WTC11 (cell line): ENCODE results near the gene ALOX15B. TPM values are rescaled to one million over a fixed set of nuclear protein-coding genes. Genes with fewer than 3 reads are reported as not detected.
A peak's percentile ranks its signal among the peaks of the same experiment; 100 is the strongest.
"Not testable (repeated sequence)": the region's sequence is repeated elsewhere in the genome, so short reads cannot be mapped to it uniquely, and the experiment has no call there.

Source experiments
- ATAC-seq: fragments of 200-7000 bp; cut with Tn5 transposase; 2 replicates; pipeline ENCODE4 v1.10.0; 2021; ENCODE audit warnings: mild to moderate bottlenecking, moderate library complexity
- CTCF ChIA-PET: fragments of 300-600 bp; sonication (Branson Sonifier 250); formaldehyde crosslinking; loops from one replicate; lab custom pipeline; 2021; ENCODE audit warnings: antibody characterized with exemption; lab: Charles Lee
- POLR2A ChIA-PET: fragments of 350-600 bp; sonication (Branson Sonifier 250); formaldehyde crosslinking; loops from one replicate; lab custom pipeline; 2021; ENCODE audit warnings: antibody characterized with exemption; lab: Charles Lee
- DNase-seq: peaks from one replicate; pipeline ENCODE4 v3.0.0; 2021; ENCODE audit warnings: low spot score
- H3K27ac Mint-ChIP-seq: 2 replicates; pipeline ENCODE4 v1.8.0; 2021; ENCODE audit warnings: mixed read lengths
- H3K27me3 Mint-ChIP-seq: 2 replicates; pipeline ENCODE4 v1.8.0; 2021; ENCODE audit warnings: low read depth, mild to moderate bottlenecking, moderate library complexity, mixed read lengths
- H3K36me3 Mint-ChIP-seq: 2 replicates; pipeline ENCODE4 v1.8.0; 2021; ENCODE audit warnings: mixed read lengths
- H3K4me1 Mint-ChIP-seq: 2 replicates; pipeline ENCODE4 v1.8.0; 2022; ENCODE audit warnings: mixed read lengths
- H3K4me3 Mint-ChIP-seq: 2 replicates; pipeline ENCODE4 v1.8.0; 2021; ENCODE audit warnings: mild to moderate bottlenecking, moderate library complexity, mixed read lengths
- H3K9me3 Mint-ChIP-seq: 2 replicates; pipeline ENCODE4 v1.8.0; 2021; ENCODE audit warnings: mixed read lengths
- ATF1 ChIP-seq: sonication (generic); formaldehyde crosslinking; IDR thresholded peaks from 2 replicates; pipeline ENCODE4 v1.8.1; 2023; ENCODE audit warnings: mild to moderate bottlenecking, moderate library complexity, missing genetic modification reagents
- ATF3 ChIP-seq: sonication (generic); formaldehyde crosslinking; conservative IDR thresholded peaks from 2 replicates; pipeline ENCODE4 v1.8.1; 2022; ENCODE audit warnings: mild to moderate bottlenecking, missing genetic modification reagents
- CREB1 ChIP-seq: sonication (generic); formaldehyde crosslinking; IDR thresholded peaks from 2 replicates; pipeline ENCODE4 v1.8.0; 2023; ENCODE audit warnings: mild to moderate bottlenecking, missing genetic modification reagents
- ELF4 ChIP-seq: sonication (generic); formaldehyde crosslinking; IDR thresholded peaks from 2 replicates; pipeline ENCODE4 v1.8.1; 2022; ENCODE audit warnings: low read depth, mild to moderate bottlenecking, moderate library complexity, missing genetic modification reagents
- GABPB1 ChIP-seq: sonication (generic); formaldehyde crosslinking; IDR thresholded peaks from 2 replicates; pipeline ENCODE4 v1.8.1; 2023; ENCODE audit warnings: mild to moderate bottlenecking, missing genetic modification reagents
- HMGA2 ChIP-seq: fragments of 250-450 bp; sonication (Bioruptor Pico); IDR thresholded peaks from 2 replicates; pipeline ENCODE4 v1.4.0; 2021; ENCODE audit warnings: mild to moderate bottlenecking, moderate library complexity
- MYBL2 ChIP-seq: sonication (generic); formaldehyde crosslinking; IDR thresholded peaks from 2 replicates; pipeline ENCODE4 v1.8.1; 2023; ENCODE audit warnings: mild to moderate bottlenecking, moderate library complexity, missing genetic modification reagents
- NFATC4 ChIP-seq: fragments of 250-450 bp; sonication (Bioruptor Pico); IDR thresholded peaks from 2 replicates; pipeline ENCODE4 v1.9.0; 2021; ENCODE audit warnings: mild to moderate bottlenecking
- PRRX2 ChIP-seq: fragments of 250-450 bp; sonication (Bioruptor Pico); IDR thresholded peaks from 2 replicates; pipeline ENCODE4 v1.8.0; 2021; ENCODE audit warnings: mild to moderate bottlenecking
- TCF7 ChIP-seq: sonication (generic); formaldehyde crosslinking; IDR thresholded peaks from 2 replicates; pipeline ENCODE4 v1.8.0; 2022; ENCODE audit warnings: mild to moderate bottlenecking, low read depth, missing genetic modification reagents, moderate library complexity
- ZBTB21 ChIP-seq: sonication (generic); formaldehyde crosslinking; IDR thresholded peaks from 2 replicates; pipeline ENCODE4 v1.8.1; 2023; ENCODE audit warnings: mild to moderate bottlenecking, missing genetic modification reagents, borderline replicate concordance
- ZBTB43 ChIP-seq: sonication (generic); formaldehyde crosslinking; IDR thresholded peaks from 2 replicates; pipeline ENCODE4 v1.8.1; 2023; ENCODE audit warnings: mild to moderate bottlenecking, missing genetic modification reagents
- ZNF232 ChIP-seq: sonication (generic); formaldehyde crosslinking; IDR thresholded peaks from 2 replicates; pipeline ENCODE4 v1.8.0; 2022; ENCODE audit warnings: mild to moderate bottlenecking, missing genetic modification reagents
- ZNF671 ChIP-seq: fragments of 250-450 bp; sonication (Bioruptor Pico); IDR thresholded peaks from 2 replicates; pipeline ENCODE4 v1.8.0; 2021; ENCODE audit warnings: mild to moderate bottlenecking
- total RNA-seq: library from RNA; stranded (reverse); gene quantifications from 3 replicates; pipeline ENCODE4 v1.2.3, GENCODE V29; 2021
- TF ChIP-seq, protein P1 (sequence below): fragments of 200-600 bp; IDR thresholded peaks from 2 replicates; pipeline ENCODE4 v1.8.0; 2022; ENCODE audit warnings: antibody characterized with exemption
- TF ChIP-seq, protein P2 (sequence below): sonication (generic); formaldehyde crosslinking; IDR thresholded peaks from 2 replicates; pipeline ENCODE4 v1.8.1; 2023; ENCODE audit warnings: mild to moderate bottlenecking, missing genetic modification reagents, borderline replicate concordance
- TF ChIP-seq, protein P3 (sequence below): sonication (generic); formaldehyde crosslinking; IDR thresholded peaks from 2 replicates; pipeline ENCODE4 v1.8.1; 2023; ENCODE audit warnings: mild to moderate bottlenecking, missing genetic modification reagents, moderate library complexity

Gene ALOX15B
- total RNA-seq, 1 experiment from 2014 or later = 0.22 TPM

- Mint-ChIP-seq H3K27ac (no peak overlapping the region), H3K4me3 (no peak overlapping the region), H3K36me3 (no peaks in the 10 kb centered on the region), H3K4me1 (peaks cover 33% of the 10 kb centered on the region), H3K9me3 (no peaks in the 10 kb centered on the region), H3K27me3 (peaks cover 88% of the 10 kb centered on the region)
- no peak for ATAC-seq
- no peak for DNase-seq
- TF ChIP-seq, protein P1, sequence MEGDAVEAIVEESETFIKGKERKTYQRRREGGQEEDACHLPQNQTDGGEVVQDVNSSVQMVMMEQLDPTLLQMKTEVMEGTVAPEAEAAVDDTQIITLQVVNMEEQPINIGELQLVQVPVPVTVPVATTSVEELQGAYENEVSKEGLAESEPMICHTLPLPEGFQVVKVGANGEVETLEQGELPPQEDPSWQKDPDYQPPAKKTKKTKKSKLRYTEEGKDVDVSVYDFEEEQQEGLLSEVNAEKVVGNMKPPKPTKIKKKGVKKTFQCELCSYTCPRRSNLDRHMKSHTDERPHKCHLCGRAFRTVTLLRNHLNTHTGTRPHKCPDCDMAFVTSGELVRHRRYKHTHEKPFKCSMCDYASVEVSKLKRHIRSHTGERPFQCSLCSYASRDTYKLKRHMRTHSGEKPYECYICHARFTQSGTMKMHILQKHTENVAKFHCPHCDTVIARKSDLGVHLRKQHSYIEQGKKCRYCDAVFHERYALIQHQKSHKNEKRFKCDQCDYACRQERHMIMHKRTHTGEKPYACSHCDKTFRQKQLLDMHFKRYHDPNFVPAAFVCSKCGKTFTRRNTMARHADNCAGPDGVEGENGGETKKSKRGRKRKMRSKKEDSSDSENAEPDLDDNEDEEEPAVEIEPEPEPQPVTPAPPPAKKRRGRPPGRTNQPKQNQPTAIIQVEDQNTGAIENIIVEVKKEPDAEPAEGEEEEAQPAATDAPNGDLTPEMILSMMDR = no peak
- TF ChIP-seq ZBTB21 (no peak), HMGA2 (no peak), TCF7 (no peak), PRRX2 (CRISPR knock-in tag) (no peak), ZNF671 (CRISPR knock-in tag) (no peak), NFATC4 (CRISPR knock-in tag) (no peak), ATF1 (CRISPR knock-in tag) (no peak)
- ChIA-PET CTCF (interaction anchor here (0.6 to 13.0 kb wide), 6 partner anchors 16 to 87 kb away, joined by 3 to 380 read pairs (median 48); partner anchors contain the start of gene ALOXE3), POLR2A (no interaction called here)
Observed at GRCh38 chr17:8076502-8077266, 37.8 kb downstream of the ALOX15B start.

DNA sequence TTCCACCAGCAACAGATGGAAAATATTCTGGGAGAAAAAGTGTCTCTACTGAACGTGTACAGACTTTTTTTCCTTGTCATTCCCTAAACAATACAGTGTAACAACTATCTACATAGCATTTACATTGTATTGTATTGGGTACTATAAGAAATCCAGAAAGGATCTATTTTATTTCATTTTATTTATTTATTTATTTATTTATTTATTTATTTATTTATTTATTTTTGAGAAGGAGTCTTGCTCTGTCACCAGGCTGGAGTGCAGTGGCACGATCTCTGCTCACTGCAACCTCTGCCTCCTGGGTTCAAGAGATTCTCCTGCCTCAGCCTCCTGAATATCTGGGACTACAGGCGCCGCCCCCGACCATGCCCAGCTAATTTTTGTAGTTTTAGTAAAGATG, 39.1 kb downstream of the ALOX15B start:
- CTCF ChIA-PET = interaction anchor here (3.3 to 13.0 kb wide), 3 partner anchors 14 to 32 kb away, joined by 62 to 380 read pairs (median 134); no protein-coding TSS in a partner anchor
- H3K9me3 Mint-ChIP-seq, H3K4me3 Mint-ChIP-seq, H3K36me3 Mint-ChIP-seq, ATAC-seq, POLR2A ChIA-PET, DNase-seq, H3K27ac Mint-ChIP-seq: not testable (repeated sequence)
- peak; percentile 51; the same call in 1 of the 2 replicates for TF ChIP-seq HMGA2
- H3K27me3 Mint-ChIP-seq = peaks cover 86% of the 10 kb centered on the region
- H3K4me1 Mint-ChIP-seq = peaks cover 25% of the 10 kb centered on the region

GRCh38 chr17:8079291-8080207, 40.7 kb downstream of the ALOX15B start:
- no peaks in the 10 kb centered on the region for H3K9me3 Mint-ChIP-seq
- ChIA-PET CTCF (interaction anchor here (0.6 to 13.0 kb wide), 46 partner anchors 7 to 522 kb away, joined by 3 to 380 read pairs (median 4); partner anchors contain the start of genes ALOX12B, ALOXE3, BORCS6 and NDEL1), POLR2A (interaction anchor here (1.0 kb wide), 1 partner anchor 94 kb away, joined by 3 read pairs; no protein-coding TSS in a partner anchor)
- DNase-seq (peak; percentile 86), ATAC-seq (peak; percentile 82)
- peaks cover 84% of the 10 kb centered on the region for H3K27me3 Mint-ChIP-seq
- no peak overlapping the region for H3K27ac Mint-ChIP-seq
- peak overlapping the region; percentile 87 for H3K4me3 Mint-ChIP-seq
- peaks cover 15% of the 10 kb centered on the region for H3K4me1 Mint-ChIP-seq
- peaks cover 2% of the 10 kb centered on the region; the same call in 1 of the 2 replicates for H3K36me3 Mint-ChIP-seq
- TF ChIP-seq GABPB1 (CRISPR knock-in tag) (no peak), ZBTB43 (CRISPR knock-in tag) (0 out of 2 replicates have a peak, but pooled peaks have one; percentile 27), MYBL2 (CRISPR knock-in tag) (0 out of 2 replicates have a peak, but pooled peaks have one; percentile 54), ZNF232 (CRISPR knock-in tag) (peak; percentile 21; the same call in 1 of the 2 replicates), CREB1 (CRISPR knock-in tag) (no peak), ELF4 (no peak), ATF3 (CRISPR knock-in tag) (no peak)
- TF ChIP-seq, protein P2, sequence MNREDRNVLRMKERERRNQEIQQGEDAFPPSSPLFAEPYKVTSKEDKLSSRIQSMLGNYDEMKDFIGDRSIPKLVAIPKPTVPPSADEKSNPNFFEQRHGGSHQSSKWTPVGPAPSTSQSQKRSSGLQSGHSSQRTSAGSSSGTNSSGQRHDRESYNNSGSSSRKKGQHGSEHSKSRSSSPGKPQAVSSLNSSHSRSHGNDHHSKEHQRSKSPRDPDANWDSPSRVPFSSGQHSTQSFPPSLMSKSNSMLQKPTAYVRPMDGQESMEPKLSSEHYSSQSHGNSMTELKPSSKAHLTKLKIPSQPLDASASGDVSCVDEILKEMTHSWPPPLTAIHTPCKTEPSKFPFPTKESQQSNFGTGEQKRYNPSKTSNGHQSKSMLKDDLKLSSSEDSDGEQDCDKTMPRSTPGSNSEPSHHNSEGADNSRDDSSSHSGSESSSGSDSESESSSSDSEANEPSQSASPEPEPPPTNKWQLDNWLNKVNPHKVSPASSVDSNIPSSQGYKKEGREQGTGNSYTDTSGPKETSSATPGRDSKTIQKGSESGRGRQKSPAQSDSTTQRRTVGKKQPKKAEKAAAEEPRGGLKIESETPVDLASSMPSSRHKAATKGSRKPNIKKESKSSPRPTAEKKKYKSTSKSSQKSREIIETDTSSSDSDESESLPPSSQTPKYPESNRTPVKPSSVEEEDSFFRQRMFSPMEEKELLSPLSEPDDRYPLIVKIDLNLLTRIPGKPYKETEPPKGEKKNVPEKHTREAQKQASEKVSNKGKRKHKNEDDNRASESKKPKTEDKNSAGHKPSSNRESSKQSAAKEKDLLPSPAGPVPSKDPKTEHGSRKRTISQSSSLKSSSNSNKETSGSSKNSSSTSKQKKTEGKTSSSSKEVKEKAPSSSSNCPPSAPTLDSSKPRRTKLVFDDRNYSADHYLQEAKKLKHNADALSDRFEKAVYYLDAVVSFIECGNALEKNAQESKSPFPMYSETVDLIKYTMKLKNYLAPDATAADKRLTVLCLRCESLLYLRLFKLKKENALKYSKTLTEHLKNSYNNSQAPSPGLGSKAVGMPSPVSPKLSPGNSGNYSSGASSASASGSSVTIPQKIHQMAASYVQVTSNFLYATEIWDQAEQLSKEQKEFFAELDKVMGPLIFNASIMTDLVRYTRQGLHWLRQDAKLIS (CRISPR knock-in tag) = 0 out of 2 replicates have a peak, but pooled peaks have one; percentile 25
- TF ChIP-seq, protein P1 = peak; percentile 85
- TF ChIP-seq, protein P3, sequence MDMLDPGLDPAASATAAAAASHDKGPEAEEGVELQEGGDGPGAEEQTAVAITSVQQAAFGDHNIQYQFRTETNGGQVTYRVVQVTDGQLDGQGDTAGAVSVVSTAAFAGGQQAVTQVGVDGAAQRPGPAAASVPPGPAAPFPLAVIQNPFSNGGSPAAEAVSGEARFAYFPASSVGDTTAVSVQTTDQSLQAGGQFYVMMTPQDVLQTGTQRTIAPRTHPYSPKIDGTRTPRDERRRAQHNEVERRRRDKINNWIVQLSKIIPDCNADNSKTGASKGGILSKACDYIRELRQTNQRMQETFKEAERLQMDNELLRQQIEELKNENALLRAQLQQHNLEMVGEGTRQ (CRISPR knock-in tag) = no peak
